ENCODE measurements around the gene DIDO1.

DIDO1 gene

DNA sequence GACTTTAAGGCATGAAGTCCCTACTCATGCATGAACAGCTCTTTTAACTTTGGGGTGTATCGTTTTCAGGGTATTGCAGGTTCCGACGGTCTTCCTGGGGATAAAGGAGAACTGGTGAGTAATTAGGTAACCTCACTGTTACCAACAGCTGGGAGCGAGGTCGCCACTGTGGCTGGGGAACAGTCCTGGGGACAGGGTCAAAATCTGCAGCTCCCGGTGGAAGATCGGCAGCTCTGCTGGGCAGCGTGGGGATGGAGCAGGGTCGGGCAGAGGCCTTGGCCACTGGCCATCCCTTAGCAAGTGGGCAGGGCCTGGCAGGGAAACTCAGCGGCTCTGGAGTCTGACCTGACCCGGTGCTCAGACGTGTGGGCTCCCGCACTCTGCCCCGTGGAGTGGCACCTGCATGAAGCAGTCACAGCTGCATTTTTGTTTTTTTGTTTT lies 93.3 kb downstream of the DIDO1 start:
- Histone ChIP-seq H3K4me3 (no peak overlapping the region), H3K27ac (no peak overlapping the region)
- peak; percentile 70 for DNase-seq (ENCODE audit: low spot score)
- no peak for TF ChIP-seq CTCF (IDR thresholded peaks at IDR 0.05)

GRCh38 chr20:62832212-62832922 lies 93.9 kb downstream of the DIDO1 start:
- no peak for TF ChIP-seq CTCF (IDR thresholded peaks at IDR 0.05)
- Histone ChIP-seq H3K4me3 (no peak overlapping the region), H3K27ac (peak overlapping the region in 1 of 2 donors; percentile 28)
- peak; percentile 70 for DNase-seq (ENCODE audit: low spot score)

DNA sequence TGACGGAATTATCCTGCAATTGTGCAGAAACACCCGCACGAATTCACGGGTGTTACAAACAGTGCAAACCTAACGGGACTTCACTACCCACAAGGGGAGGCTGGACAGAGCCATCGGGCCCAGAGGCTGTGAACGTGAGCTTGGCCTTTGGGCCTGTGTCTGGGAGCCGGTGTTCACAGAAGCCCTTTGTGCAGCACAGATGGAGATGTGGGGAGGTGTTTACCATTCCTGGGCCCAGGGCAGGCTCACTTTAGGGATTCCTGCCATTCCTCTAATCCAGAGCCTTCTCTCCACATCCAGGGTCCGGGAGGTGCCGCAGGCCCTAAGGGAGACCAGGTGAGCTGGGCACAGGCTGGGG lies 94.5 kb downstream of the DIDO1 start:
- TF ChIP-seq CTCF (IDR thresholded peaks at IDR 0.05) = no peak
- Histone ChIP-seq H3K4me3 (no peak overlapping the region), H3K27ac (peak overlapping the region in 1 of 2 donors; percentile 28)
- peak; percentile 65 for DNase-seq (ENCODE audit: low spot score)

DNA sequence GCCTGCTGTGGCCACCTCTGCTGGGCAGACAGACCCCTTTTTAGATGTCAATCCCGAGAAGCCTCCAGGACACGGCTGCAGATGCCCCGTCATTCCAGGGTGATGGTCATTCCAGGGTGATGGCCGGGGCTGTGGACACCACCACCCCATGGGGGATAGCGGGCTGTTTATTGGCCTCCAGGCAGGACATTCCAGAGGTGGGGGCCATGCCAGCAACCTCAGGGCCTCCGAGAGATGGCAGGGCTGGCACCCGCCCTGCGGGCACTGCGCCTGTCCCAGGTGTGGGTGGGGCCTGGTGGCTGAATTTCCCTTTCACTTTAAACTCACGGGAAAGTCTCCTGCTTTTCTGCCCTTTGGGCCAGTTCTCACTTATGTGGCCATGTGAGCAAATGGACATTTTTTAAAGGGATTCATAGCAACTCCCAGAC lies 94.9 kb downstream of the DIDO1 start:
- H3K4me3 ChIP-seq = no peak overlapping the region
- no peak overlapping the region for H3K27ac ChIP-seq
- no peak for DNase-seq (ENCODE audit: low spot score)
- no peak for TF ChIP-seq CTCF (IDR thresholded peaks at IDR 0.05)

DNA sequence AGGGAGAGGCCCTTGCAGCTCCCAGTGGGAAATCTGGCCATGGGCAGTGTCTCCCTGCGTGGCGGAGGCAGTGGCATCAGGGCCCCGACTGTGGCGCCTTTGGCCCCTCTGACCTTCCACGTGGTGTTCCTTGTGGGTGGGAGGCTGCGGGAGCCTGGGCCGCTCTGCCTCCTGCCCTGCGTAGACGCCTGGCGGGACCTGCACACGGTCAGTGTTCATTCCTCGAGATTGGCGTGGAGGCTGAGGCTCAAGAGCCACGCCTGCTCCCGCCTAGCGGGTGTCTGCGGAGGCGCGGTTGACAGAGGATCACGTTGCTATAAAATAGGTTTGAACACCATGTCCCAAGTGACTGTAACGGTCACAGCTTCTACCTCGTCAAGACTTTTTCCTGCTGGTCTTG lies 95.5 kb downstream of the DIDO1 start:
- no peak overlapping the region for H3K27ac ChIP-seq
- no peak for DNase-seq (ENCODE audit: low spot score)
- no peak for TF ChIP-seq CTCF (IDR thresholded peaks at IDR 0.05)
- H3K4me3 ChIP-seq = no peak overlapping the region

DNA sequence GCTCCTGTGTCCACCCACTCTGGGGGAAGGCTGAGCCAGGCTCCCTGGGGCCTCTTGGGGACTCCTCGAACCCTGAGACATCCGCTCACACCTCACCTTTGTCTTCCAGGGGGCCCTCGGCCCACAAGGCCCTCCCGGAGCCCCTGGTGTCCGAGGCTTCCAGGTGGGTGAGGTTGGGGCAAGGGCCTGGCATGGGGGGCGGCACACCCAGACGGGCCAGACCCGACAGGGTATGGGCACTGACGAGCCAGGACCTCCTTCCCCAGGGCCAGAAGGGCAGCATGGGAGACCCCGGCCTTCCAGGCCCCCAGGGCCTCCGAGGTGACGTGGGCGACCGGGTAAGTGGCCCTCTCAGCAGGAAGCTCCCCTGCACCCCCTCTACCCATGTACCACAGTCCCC lies 96.1 kb downstream of the DIDO1 start:
- H3K27ac ChIP-seq = no peak overlapping the region

More for the DNA sequence above, 96.1 kb downstream of the DIDO1 start:
- no peak for TF ChIP-seq CTCF (IDR thresholded peaks at IDR 0.05)
- no peak for DNase-seq (ENCODE audit: low spot score)
- H3K4me3 ChIP-seq = no peak overlapping the region

Data from coronary artery (tissue), 2 donors.